Skeletal muscle satellite cell (primary cell): Measurements from ENCODE around the gene GRAMD1A.

Experiments
- H3K27me3 ChIP-seq: 2 replicates; pipeline ENCODE4 v1.7.0; 2013; ENCODE audit warnings: low read length; ENCODE audit not compliant: control insufficient read depth, insufficient read depth
- H3K36me3 ChIP-seq: 2 replicates; pipeline ENCODE4 v1.7.0; 2013; ENCODE audit warnings: mild to moderate bottlenecking, control low read depth, low read length; ENCODE audit not compliant: insufficient read depth
- H3K4me1 ChIP-seq: 2 replicates; pipeline ENCODE4 v1.7.0; 2013; ENCODE audit warnings: low read length; ENCODE audit not compliant: control insufficient read depth, insufficient read depth
- H3K4me2 ChIP-seq: 2 replicates; pipeline ENCODE4 v1.7.0; 2013; ENCODE audit warnings: mild to moderate bottlenecking, low read length
- H3K4me3 ChIP-seq: 2 replicates; pipeline ENCODE4 v1.7.0; 2013; ENCODE audit warnings: low read length
- H3K9ac ChIP-seq: 2 replicates; pipeline ENCODE4 v1.7.0; 2013; ENCODE audit warnings: mild to moderate bottlenecking, low read depth, low read length, moderate library complexity
- H3K9me3 ChIP-seq: replicated peaks from 2 replicates; pipeline ENCODE4 v1.7.0; 2013; ENCODE audit warnings: mild to moderate bottlenecking, control low read depth, low read length

Gene GRAMD1A

DNA sequence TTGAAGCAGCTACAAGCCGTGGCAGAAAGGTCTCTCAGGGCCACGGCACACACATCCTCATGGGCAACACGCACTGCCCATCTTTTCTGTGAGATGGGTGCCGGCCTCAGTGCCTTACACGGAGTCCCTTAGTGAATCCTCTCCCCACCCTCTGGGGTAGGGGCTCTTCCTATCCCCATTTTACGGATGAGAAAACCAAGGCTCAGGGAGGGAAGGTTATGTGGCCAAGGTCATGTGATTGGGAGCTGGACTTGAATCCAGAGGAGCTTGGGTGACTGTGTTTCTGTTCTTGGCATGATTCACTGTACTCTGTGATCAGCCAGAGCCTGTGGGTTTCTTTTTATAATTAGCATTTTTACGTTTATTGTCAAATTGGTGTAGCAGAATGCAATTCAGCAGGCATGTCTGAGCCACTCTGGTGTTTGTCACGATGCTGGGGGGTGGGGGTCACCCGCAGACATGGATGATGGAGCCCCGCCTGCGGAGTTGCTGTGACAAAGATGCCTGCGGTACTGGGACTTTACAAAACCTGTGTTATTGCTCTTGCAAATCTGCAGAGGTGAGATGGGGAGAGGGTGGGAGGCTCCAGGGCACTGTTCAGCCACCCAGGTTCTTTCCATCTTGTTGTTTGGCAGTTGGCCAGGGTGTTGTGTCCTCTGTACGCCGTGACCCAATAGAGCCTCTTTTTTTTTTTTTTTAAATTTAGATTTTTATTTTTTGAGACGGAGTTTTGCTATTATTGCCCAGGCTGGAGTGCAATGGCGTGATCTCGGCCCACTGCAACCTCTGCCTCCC lies 34.7 kb downstream of the GRAMD1A start:
- peaks cover 10% of the 10 kb centered on the region for H3K4me1 ChIP-seq
- H3K9ac ChIP-seq = no peak overlapping the region
- no peaks in the 10 kb centered on the region for H3K9me3 ChIP-seq
- H3K36me3 ChIP-seq = no peaks in the 10 kb centered on the region
- no peak overlapping the region for H3K4me3 ChIP-seq
- H3K27me3 ChIP-seq = no peaks in the 10 kb centered on the region
- no peak overlapping the region for H3K4me2 ChIP-seq

DNA sequence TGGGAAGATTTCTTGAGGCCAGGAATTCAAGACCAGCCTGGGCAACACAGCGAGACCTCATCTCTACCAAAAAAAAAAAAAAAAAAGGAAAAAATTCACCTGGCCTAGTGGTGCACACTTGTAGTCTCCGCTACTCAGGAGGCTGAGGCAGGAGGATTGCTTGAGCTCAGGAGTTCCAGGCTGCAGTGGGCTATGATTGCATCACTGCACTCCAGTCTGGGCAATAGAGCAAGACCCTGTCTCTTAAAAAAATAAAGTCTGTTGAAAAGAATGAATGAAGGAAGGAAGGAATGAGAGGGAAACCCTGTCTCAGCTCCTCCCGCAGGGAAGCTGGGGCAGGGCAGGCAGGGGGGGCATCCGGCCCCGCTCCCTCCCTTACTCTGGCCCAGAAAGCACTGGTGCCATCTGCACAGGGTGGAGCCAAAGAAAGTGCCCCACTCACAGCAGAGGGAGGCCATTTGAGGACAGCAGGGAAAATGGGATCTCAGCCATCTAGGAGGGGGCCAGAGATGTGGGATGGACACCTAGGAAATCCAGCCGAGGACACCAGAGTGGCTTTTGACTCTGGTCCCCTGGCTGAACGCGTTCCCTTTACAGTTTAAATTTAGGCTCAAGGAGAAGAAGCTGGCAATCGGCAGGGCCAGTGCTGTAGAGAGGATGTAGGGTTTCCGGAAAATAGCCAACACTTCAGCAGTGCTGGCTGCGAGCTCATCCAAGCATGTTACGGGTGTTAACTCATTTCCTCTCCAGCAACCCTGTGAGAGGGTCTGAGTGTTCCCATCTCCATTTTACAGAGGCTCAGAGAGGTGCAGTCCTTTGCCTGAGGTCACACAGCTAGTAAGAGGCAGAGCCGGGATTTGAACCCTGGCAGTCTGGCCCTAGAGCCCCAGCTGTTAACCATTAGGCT lies 37.8 kb downstream of the GRAMD1A start:
- Histone ChIP-seq H3K4me1 (peaks cover 17% of the 10 kb centered on the region), H3K9ac (no peak overlapping the region), H3K4me3 (no peak overlapping the region), H3K4me2 (peak overlapping the region; percentile 17), H3K9me3 (no peaks in the 10 kb centered on the region), H3K27me3 (peaks cover 2% of the 10 kb centered on the region), H3K36me3 (no peaks in the 10 kb centered on the region)

DNA sequence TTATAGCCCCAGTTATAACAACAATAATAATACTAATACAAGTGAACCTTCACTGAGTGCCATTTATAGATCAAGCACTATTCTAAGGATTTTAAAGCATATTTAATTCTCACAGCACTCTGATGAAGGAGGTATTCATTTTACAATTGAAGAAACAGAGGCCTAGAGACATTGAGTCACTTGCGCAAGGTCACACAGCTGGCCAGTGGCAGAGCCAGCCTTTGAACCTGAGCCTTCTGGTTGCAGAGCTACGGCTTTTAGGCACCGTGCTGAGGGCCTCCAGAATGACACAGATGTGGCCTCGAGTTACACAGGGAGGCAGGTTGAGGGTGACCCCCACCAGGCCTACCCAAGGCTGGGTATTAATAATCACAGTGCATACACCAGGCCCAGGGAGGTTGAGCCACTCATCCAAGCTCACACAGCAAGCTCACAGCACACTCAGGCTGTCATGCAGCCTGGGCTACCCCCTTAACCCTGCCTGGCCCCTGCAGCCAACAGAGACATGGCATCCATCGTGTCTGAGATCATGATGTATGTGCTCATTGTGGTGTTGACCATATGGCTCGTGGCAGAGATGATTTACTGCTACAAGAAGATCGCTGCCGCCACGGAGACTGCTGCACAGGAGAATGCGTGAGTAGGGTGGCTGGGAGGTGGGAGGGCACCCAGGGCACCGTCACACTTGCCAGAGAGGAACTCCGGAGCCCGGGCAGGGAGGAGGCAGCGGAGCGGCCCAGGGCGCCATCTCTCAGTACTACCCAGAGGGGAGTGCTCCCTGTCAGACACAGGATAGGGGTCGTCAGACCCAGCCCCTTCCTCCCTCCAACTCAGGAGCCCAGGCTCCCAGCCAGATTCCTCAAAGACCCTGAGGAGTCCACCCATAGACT lies 38.7 kb downstream of the GRAMD1A start:
- Histone ChIP-seq H3K4me3 (no peak overlapping the region), H3K9ac (no peak overlapping the region)

DNA sequence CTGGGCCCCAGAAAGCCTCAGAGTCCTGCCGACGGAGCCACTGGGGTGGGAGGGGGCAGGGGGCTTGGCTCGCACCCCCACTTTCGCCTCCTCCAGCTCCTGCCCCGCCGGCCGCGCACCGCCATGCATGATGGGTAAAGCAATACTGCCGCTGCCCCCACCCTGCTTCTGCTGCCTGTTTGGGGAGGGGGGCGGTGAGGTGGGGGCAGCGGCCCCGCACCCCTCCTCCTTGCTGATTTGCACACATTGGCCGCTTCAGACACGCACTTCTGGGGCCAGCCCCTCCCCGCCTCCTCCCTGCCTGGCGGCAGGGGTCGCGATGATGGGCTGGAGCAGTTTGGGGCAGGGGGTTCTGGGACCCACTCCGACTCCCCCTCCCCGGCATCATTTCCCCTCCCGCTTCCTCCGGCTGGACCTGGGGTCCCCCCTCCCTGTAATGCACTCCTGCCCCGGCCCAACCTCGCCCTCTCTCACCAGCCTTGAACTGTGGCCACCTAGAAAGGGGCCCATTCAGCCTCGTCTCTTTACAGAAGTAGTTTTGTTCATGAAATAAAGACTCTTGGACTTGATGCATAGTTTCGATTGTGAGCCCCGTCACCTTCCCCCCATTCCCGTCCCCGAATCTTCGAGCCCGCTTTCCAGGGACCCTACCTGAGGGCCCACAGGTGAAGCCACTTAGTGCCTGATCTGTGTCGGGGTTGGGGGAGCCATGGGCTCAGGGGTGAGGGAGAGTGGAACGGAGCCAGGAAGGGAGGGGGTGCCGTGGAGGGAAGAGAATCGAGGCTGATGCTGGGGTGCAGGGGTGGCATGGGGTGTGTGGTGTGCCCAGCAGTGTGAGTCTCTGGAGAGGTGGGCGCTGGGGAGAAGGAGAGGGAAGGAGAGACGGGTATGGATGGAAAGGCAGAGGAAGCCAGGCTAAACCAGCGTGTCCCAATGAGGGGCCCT lies 40.0 kb downstream of the GRAMD1A start:
- Histone ChIP-seq H3K4me3 (no peak overlapping the region), H3K36me3 (no peaks in the 10 kb centered on the region), H3K4me2 (peak overlapping the region; percentile 61), H3K9me3 (no peaks in the 10 kb centered on the region), H3K27me3 (peaks cover 7% of the 10 kb centered on the region), H3K4me1 (peaks cover 17% of the 10 kb centered on the region), H3K9ac (no peak overlapping the region)

More for the DNA sequence above, 38.7 kb downstream of the GRAMD1A start:
- peaks cover 7% of the 10 kb centered on the region for H3K27me3 ChIP-seq
- no peak overlapping the region for H3K4me2 ChIP-seq
- H3K4me1 ChIP-seq = peaks cover 17% of the 10 kb centered on the region
- H3K9me3 ChIP-seq = no peaks in the 10 kb centered on the region
- no peaks in the 10 kb centered on the region for H3K36me3 ChIP-seq

DNA sequence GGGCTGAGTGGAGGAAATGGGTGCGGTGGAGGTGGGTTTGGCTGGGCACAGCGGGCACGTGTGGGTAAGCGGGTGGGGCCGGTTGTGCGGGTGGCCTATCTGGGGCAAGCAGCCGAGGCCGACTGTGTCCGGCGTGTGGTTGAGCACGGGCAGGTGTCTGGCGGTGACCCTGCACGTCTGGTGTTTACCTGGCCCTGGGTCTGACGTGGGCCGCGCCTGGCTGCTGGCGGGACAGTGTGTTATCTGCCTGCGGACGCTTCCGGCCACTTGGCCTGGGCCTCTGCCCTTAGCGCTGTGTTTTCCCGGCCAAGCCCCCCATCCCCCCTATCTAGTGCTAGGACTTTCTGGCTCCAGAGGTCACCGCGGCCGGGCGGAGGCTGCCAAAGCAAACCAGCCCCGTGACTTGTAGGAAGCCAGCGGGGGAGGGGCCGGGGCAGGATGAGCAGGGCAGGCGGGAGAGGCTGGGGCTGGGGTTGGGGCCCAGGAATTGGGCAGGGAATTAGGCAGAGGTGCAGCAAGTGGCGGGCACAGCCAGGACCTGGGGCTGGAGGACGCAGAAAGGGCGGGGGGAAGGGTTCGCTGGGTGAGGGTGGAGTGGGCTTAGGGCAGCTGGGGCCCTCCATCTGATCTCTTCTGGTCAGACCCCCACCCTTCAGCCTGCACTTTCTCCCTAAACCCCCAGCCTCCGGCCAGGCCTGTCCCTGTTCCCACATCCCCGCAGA lies 40.9 kb downstream of the GRAMD1A start:
- Histone ChIP-seq H3K4me3 (peak overlapping the region; percentile 14), H3K27me3 (peaks cover 7% of the 10 kb centered on the region), H3K9me3 (no peaks in the 10 kb centered on the region), H3K36me3 (no peaks in the 10 kb centered on the region), H3K4me2 (peak overlapping the region; percentile 61), H3K9ac (no peak overlapping the region), H3K4me1 (peaks cover 17% of the 10 kb centered on the region)

DNA sequence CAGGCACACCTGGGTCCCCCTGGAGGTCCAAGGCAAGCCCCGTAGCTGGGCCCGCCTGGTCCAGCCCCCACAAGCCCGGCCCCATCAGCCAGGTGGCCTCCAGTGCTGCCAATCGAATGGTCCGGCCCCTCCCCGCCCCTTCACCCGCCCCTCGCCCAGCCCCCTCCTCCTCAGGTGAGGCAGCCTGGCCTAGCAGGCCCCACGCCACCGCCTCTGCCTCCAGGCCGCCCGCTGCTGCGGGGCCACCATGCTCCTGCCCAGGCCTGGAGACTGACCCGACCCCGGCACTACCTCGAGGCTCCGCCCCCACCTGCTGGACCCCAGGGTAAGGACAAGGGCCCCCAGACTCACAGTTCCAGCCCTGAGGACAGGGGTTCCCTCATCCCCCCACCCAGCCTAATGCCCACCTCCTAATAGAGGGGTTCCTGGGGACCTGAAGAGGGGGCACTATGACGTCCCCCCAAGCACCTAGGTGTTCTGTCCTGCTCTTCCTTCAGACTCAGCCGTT lies 41.5 kb downstream of the GRAMD1A start, which contains the start of gene HPN:
TSS of gene HPN (plus strand) at position 174 of the 508 bp plus-strand sequence. CDS start 786 bp downstream, outside the sequence.
- H3K36me3 ChIP-seq = no peaks in the 10 kb centered on the region

DNA sequence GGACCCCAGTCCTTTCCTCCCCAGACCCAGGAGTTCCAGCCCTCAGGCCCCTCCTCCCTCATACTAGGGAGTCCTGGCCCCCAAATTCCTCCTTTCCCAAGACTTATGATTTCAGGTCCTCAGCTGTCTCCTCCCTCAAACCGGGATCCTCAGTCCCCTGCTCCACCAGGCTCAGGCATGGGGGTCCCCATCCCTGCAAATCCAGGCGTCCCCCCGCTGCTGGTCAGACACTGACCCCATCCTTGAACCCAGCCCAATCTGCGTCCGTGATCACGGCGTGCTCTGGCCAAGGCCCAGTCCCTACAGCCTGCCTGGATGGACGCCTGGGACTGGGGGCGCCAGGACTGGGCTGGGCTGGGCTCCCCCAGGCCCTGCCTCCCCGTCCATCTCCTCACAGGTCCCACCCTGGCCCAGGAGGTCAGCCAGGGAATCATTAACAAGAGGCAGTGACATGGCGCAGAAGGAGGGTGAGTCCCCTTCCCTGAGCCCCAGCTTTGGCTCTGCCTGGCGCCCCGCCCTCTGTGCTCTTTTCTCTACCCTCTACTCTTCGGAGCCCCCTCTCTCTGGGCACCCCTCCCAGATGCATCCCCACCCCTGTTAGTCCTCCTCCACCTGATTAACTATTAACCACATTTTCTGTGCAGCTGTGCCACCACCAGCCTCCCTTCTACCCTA lies 42.1 kb downstream of the GRAMD1A start:
- Histone ChIP-seq H3K4me1 (peaks cover 17% of the 10 kb centered on the region), H3K9me3 (no peaks in the 10 kb centered on the region), H3K27me3 (peaks cover 7% of the 10 kb centered on the region), H3K9ac (no peak overlapping the region), H3K4me2 (no peak overlapping the region), H3K4me3 (no peak overlapping the region), H3K36me3 (no peaks in the 10 kb centered on the region)

More for the DNA sequence above, 41.5 kb downstream of the GRAMD1A start, which contains the start of gene HPN:
- peak within 1 kb of the TSS; percentile 61 for H3K4me2 ChIP-seq
- peaks cover 17% of the 10 kb centered on the region for H3K4me1 ChIP-seq
- peak within 1 kb of the TSS; percentile 14 for H3K4me3 ChIP-seq
- H3K27me3 ChIP-seq = peaks cover 7% of the 10 kb centered on the region
- no peaks in the 10 kb centered on the region for H3K9me3 ChIP-seq
- no peak within 1 kb of the TSS for H3K9ac ChIP-seq

DNA sequence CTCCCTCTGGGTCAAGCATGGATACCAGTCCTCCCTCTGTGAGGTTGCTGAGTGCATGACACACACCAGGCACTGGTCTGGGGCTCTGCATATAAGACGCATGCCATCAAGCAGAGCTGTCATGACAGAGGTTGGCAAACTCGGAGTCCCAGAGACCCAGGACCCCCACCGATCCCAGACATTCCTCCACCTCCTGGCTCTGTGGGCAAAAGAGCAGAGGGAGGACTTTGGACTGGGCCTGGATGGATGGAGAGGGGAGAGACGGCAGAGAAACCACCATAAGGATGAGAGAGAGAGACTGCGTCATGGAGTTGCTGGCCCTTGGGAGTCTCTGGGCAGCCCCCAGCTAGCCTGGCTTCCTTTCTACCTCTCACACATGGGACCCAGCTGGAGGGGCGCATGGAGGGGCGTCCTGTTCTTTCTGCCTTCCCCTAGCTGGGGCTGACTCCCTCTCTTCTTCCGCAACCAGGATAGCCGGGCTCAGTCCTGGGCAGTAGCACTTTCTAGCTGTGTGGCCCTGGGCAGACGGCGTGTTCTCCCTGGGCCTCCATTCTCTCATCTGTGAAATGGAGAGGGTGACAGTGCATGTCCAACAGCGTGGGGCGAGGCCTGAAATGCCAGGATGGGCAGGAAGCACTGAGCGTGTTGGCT lies 43.0 kb downstream of the GRAMD1A start:
- Histone ChIP-seq H3K4me1 (peaks cover 14% of the 10 kb centered on the region), H3K9ac (no peak overlapping the region)

DNA sequence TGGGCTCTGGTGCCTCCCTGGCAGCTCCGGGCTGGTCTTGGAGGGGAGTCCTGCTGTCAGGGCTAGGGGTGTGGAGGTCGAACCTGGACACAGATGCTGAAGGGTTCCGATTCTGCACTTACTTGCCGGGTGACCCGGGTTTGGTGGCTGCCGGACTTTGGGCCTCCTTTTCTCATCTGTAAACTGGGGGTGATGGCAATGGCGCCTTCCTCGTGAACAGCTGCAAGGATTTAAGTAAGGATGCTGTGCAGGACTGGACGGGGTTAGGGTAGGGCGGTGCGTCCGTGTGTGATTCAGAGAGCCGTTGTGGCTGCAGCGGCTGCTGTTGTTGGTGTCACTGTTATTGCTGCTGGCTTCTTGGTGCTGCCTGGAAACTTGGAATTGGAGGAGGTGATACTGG lies 43.8 kb downstream of the GRAMD1A start:
- no peak overlapping the region for H3K4me3 ChIP-seq
- no peak overlapping the region for H3K9ac ChIP-seq

More for the DNA sequence above, 43.0 kb downstream of the GRAMD1A start:
- peaks cover 7% of the 10 kb centered on the region for H3K27me3 ChIP-seq
- no peak overlapping the region for H3K4me2 ChIP-seq
- no peaks in the 10 kb centered on the region for H3K36me3 ChIP-seq
- H3K4me3 ChIP-seq = no peak overlapping the region
- no peaks in the 10 kb centered on the region for H3K9me3 ChIP-seq

More for the DNA sequence above, 43.8 kb downstream of the GRAMD1A start:
- peaks cover 7% of the 10 kb centered on the region for H3K27me3 ChIP-seq
- no peaks in the 10 kb centered on the region for H3K9me3 ChIP-seq
- H3K36me3 ChIP-seq = no peaks in the 10 kb centered on the region
- no peak overlapping the region for H3K4me2 ChIP-seq
- peaks cover 10% of the 10 kb centered on the region for H3K4me1 ChIP-seq
